GM12872 (cell line): Measurements from ENCODE around the gene CPED1.

Experiments used
- CTCF ChIP-seq: IDR thresholded peaks from 3 replicates; pipeline ENCODE4 v1.5.1; 2011; ENCODE audit warnings: low read depth, mild to moderate bottlenecking, low read length, moderate library complexity; ENCODE audit not compliant: insufficient read depth

CPED1 gene

GRCh38 chr7:121151774-121152221 lies 163.3 kb downstream of the CPED1 start:
- TF ChIP-seq CTCF, result no peak

GRCh38 chr7:121153411-121153810 lies 164.9 kb downstream of the CPED1 start:
- TF ChIP-seq CTCF, result no peak

- no peak for TF ChIP-seq CTCF
These were observed 165.5 kb downstream of the CPED1 start for GRCh38 chr7:121153995-121154394.

GRCh38 chr7:121156825-121157224 lies 168.3 kb downstream of the CPED1 start:
- TF ChIP-seq CTCF, result no peak

- TF ChIP-seq CTCF, result no peak
These were observed 168.8 kb downstream of the CPED1 start for GRCh38 chr7:121157341-121157751.

GRCh38 chr7:121157885-121158590 lies 169.5 kb downstream of the CPED1 start:
- TF ChIP-seq CTCF, result no peak

- TF ChIP-seq CTCF, result no peak
These were observed 170.2 kb downstream of the CPED1 start for GRCh38 chr7:121158665-121159064.
